Hepatocyte (in vitro differentiated cells): ENCODE measurements around the gene AREL1.

ENCODE experiments used
- EZH2 ChIP-seq: fragments of 200-600 bp; sonication (generic); IDR thresholded peaks from 2 replicates; pipeline ENCODE4 v1.6.1; 2016; ENCODE audit warnings: antibody characterized with exemption, mild to moderate bottlenecking, borderline replicate concordance
- EZH2phosphoT487 ChIP-seq: fragments of 200-600 bp; sonication (generic); IDR thresholded peaks from one replicate; pipeline ENCODE4 v1.6.1; 2018; ENCODE audit warnings: antibody characterized with exemption, mild to moderate bottlenecking, low read depth, moderate library complexity; ENCODE audit not compliant: unreplicated experiment, severe bottlenecking

GRCh38 chr14:74705613-74706500 lies 7.0 kb downstream of the AREL1 start:
- TF ChIP-seq EZH2 (no peak), EZH2phosphoT487 (no peak)
